ENCODE results near the gene ARL2BP. TPM values are rescaled to one million over a fixed set of nuclear protein-coding genes. Genes with fewer than 3 reads are reported as not detected.
"Not testable (repeated sequence)": the region's sequence is repeated elsewhere in the genome, so short reads cannot be mapped to it uniquely, and the experiment has no call there.

ARL2BP gene
- total RNA-seq, 4 donors from 2014 or later: 44.5 to 75.1 (median 54.6) TPM

GRCh38 chr16:57270221-57271062 lies 25.4 kb downstream of the ARL2BP start:
- TF ChIP-seq POLR2A (IDR thresholded peaks at IDR 0.05) (no peak), CTCF (IDR thresholded peaks at IDR 0.05) (no peak)
- 60 to 70% methylated on average over 1 to 2 of the region's 25 CpGs for WGBS, 2 donors
- intact Hi-C loops (cut with DNase I): no loop called here
- Histone ChIP-seq H3K4me1 (peaks cover 0 to 49% (median 16%) of the 10 kb centered on the region in 3 donors), H3K9me3 (no peaks in the 10 kb centered on the region), H3K27ac (no peak overlapping the region), H3K36me3 (no peaks in the 10 kb centered on the region), H3K27me3 (no peaks in the 10 kb centered on the region), H3K4me3 (no peak overlapping the region)
- no peak for DNase-seq

GRCh38 chr16:57271063-57271345 lies 25.9 kb downstream of the ARL2BP start:
- H3K4me3 ChIP-seq: no peak overlapping the region
- H3K36me3 ChIP-seq: no peaks in the 10 kb centered on the region
- DNase-seq: no peak
- no peaks in the 10 kb centered on the region for H3K27me3 ChIP-seq
- peaks cover 0 to 49% (median 15%) of the 10 kb centered on the region in 3 donors for H3K4me1 ChIP-seq
- no peaks in the 10 kb centered on the region for H3K9me3 ChIP-seq
- WGBS, 2 donors: 60 to 95% methylated on average over 1 to 5 of the region's 7 CpGs
- TF ChIP-seq POLR2A (IDR thresholded peaks at IDR 0.05): no peak
- no peak for TF ChIP-seq CTCF (IDR thresholded peaks at IDR 0.05)
- intact Hi-C loops (cut with DNase I): no loop called here
- H3K27ac ChIP-seq: no peak overlapping the region

GRCh38 chr16:57271867-57272495 lies 26.9 kb downstream of the ARL2BP start:
- Histone ChIP-seq H3K4me3 (no peak overlapping the region), H3K36me3 (no peaks in the 10 kb centered on the region), H3K9me3 (no peaks in the 10 kb centered on the region), H3K4me1 (peaks cover 1 to 49% (median 16%) of the 10 kb centered on the region in 3 donors), H3K27me3 (no peaks in the 10 kb centered on the region), H3K27ac (no peak overlapping the region)
- 89 to 93% methylated on average over 2 to 4 of the region's 5 CpGs for WGBS, 2 donors
- DNase-seq: no peak
- no peak for TF ChIP-seq POLR2A (IDR thresholded peaks at IDR 0.05)
- no peak for TF ChIP-seq CTCF (IDR thresholded peaks at IDR 0.05)
- intact Hi-C loops (cut with DNase I): no loop called here

GRCh38 chr16:57273359-57273758 lies 28.3 kb downstream of the ARL2BP start:
- Histone ChIP-seq H3K27me3 (no peaks in the 10 kb centered on the region), H3K4me1 (peaks cover 9 to 49% (median 23%) of the 10 kb centered on the region in 3 donors), H3K9me3 (no peaks in the 10 kb centered on the region), H3K4me3 (no peak overlapping the region), H3K27ac (no peak overlapping the region), H3K36me3 (no peaks in the 10 kb centered on the region)
- WGBS, 2 donors: 100% methylated on average over 1 of the region's 1 CpG
- no peak for TF ChIP-seq CTCF (IDR thresholded peaks at IDR 0.05)
- no peak for TF ChIP-seq POLR2A (IDR thresholded peaks at IDR 0.05)
- intact Hi-C loops (cut with DNase I): no loop called here
- DNase-seq: no peak

GRCh38 chr16:57273826-57274225 lies 28.8 kb downstream of the ARL2BP start:
- WGBS, 2 donors: 81 to 91% methylated on average over 5 of the region's 5 CpGs
- Histone ChIP-seq H3K27ac (no peak overlapping the region), H3K9me3 (no peaks in the 10 kb centered on the region), H3K27me3 (no peaks in the 10 kb centered on the region), H3K4me1 (peaks cover 9 to 49% (median 23%) of the 10 kb centered on the region in 3 donors), H3K4me3 (no peak overlapping the region), H3K36me3 (no peaks in the 10 kb centered on the region)
- intact Hi-C loops (cut with DNase I): no loop called here
- no peak for DNase-seq
- TF ChIP-seq POLR2A (IDR thresholded peaks at IDR 0.05) (no peak), CTCF (IDR thresholded peaks at IDR 0.05) (no peak)

- WGBS, 2 donors: 53 to 69% methylated on average over 4 to 5 of the region's 5 CpGs
- H3K9me3 ChIP-seq; H3K27me3 ChIP-seq; intact Hi-C loops (cut with DNase I); DNase-seq; H3K4me3 ChIP-seq; H3K36me3 ChIP-seq: not testable (repeated sequence)
- H3K27ac ChIP-seq: peak overlapping the region; percentile 55 to 85 (median 80)
- peaks cover 9 to 61% (median 34%) of the 10 kb centered on the region in 3 donors for H3K4me1 ChIP-seq
These were observed 30.9 kb downstream of the ARL2BP start for GRCh38 chr16:57275946-57276345.

Measured in esophagus squamous epithelium (tissue), 5 donors.